PC-3 (cell line): ENCODE data around the gene PTPRD. TPM values are rescaled to one million over a fixed set of nuclear protein-coding genes. Genes with fewer than 3 reads are reported as not detected.

Source experiments
- ATAC-seq: fragments of 200-7000 bp; cut with Tn5 transposase; 2 replicates; pipeline ENCODE4 v1.9.1; 2020; ENCODE audit warnings: mild to moderate bottlenecking, moderate library complexity
- BruUV-seq: library from RNA; stranded (reverse); fragments of 400-500 nt; replicated peaks from 2 replicates; lab custom pipeline; 2021; lab: Mats Ljungman, UMichigan
- CTCF ChIA-PET: fragments of 300-600 bp; sonication (Branson Sonifier 250); formaldehyde crosslinking; loops from one replicate; lab custom pipeline; 2022; ENCODE audit warnings: antibody characterized with exemption; lab: Charles Lee
- POLR2A ChIA-PET: fragments of 300-600 bp; sonication (Branson Sonifier 250); formaldehyde crosslinking; loops from one replicate; lab custom pipeline; 2022; ENCODE audit warnings: antibody characterized with exemption; ENCODE audit not compliant: unreplicated experiment; lab: Charles Lee
- DNase-seq: peaks from one replicate; pipeline ENCODE4 v3.0.0-alpha.2; 2015
- H2AFZ ChIP-seq: fragments of 300-600 bp; sonication (generic); 2 replicates; pipeline ENCODE4 v1.6.0; 2016; ENCODE audit warnings: antibody characterized with exemption, low read length
- H3F3A ChIP-seq: fragments of 300-600 bp; sonication (generic); one replicate; pipeline ENCODE4 v1.6.0; 2017; ENCODE audit warnings: antibody characterized with exemption, low read length, control low read depth, mild to moderate bottlenecking; ENCODE audit not compliant: unreplicated experiment
- H3K27ac ChIP-seq: fragments of 300-600 bp; sonication (generic); 2 replicates; pipeline ENCODE4 v1.5.1; 2016; ENCODE audit warnings: mild to moderate bottlenecking, low read length
- H3K27me3 ChIP-seq: fragments of 300-600 bp; sonication (generic); 2 replicates; pipeline ENCODE4 v1.6.1; 2016; ENCODE audit warnings: low read length, mixed read lengths
- H3K36me3 ChIP-seq: fragments of 300-600 bp; sonication (generic); 2 replicates; pipeline ENCODE4 v1.6.1; 2016; ENCODE audit warnings: low read depth, mixed run types, low read length, mixed read lengths
- H3K4me1 ChIP-seq: fragments of 300-600 bp; sonication (generic); 2 replicates; pipeline ENCODE4 v1.5.1; 2016; ENCODE audit warnings: low read length; ENCODE audit not compliant: insufficient read depth
- H3K4me2 ChIP-seq: fragments of 300-600 bp; sonication (generic); 2 replicates; pipeline ENCODE4 v1.6.0; 2016; ENCODE audit warnings: low read length
- H3K4me3 ChIP-seq: fragments of 300-600 bp; sonication (generic); 2 replicates; pipeline ENCODE4 v1.5.1; 2016; ENCODE audit warnings: mild to moderate bottlenecking, low read length, mixed read lengths
- H3K79me2 ChIP-seq: fragments of 300-600 bp; sonication (generic); 2 replicates; pipeline ENCODE4 v1.6.1; 2017; ENCODE audit warnings: low read length, mixed read lengths
- H3K9ac ChIP-seq: fragments of 300-600 bp; sonication (generic); 2 replicates; pipeline ENCODE4 v1.6.0; 2016; ENCODE audit warnings: mild to moderate bottlenecking, low read length
- H3K9me2 ChIP-seq: fragments of 300-600 bp; sonication (generic); replicated peaks from 2 replicates; pipeline ENCODE4 v1.6.1; 2016; ENCODE audit warnings: mixed run types, low read length, mixed read lengths
- H3K9me3 ChIP-seq: fragments of 300-600 bp; sonication (generic); 2 replicates; pipeline ENCODE4 v1.6.1; 2016; ENCODE audit warnings: low read length, mixed read lengths
- H4K20me1 ChIP-seq: fragments of 300-600 bp; sonication (generic); 2 replicates; pipeline ENCODE4 v1.6.1; 2016; ENCODE audit warnings: low read length, mixed read lengths
- EZH2 ChIP-seq: fragments of 300-600 bp; sonication (generic); IDR thresholded peaks from one replicate; pipeline ENCODE4 v1.6.1; 2017; ENCODE audit warnings: antibody characterized with exemption, mild to moderate bottlenecking, low read length; ENCODE audit not compliant: unreplicated experiment
- EZH2phosphoT487 ChIP-seq: fragments of 300-600 bp; sonication (generic); IDR thresholded peaks from 2 replicates; pipeline ENCODE4 v1.6.1; 2018; ENCODE audit warnings: mild to moderate bottlenecking, antibody characterized with exemption, low read length, borderline replicate concordance
- intact Hi-C: fragments of 100-400 bp; cut with micrococcal nuclease; formaldehyde crosslinking; loops from 2 replicates; pipeline ENCODE4 v1.9.0; 2023
- total RNA-seq: library from RNA; depleted of rRNA; stranded (reverse); fragments of >200 nt; gene quantifications from 2 replicates; pipeline ENCODE4 v1.2.3, GENCODE V29; 2014
- TF ChIP-seq, protein P1 (sequence below): fragments of 300-600 bp; sonication (generic); conservative IDR thresholded peaks from 2 replicates; pipeline ENCODE4 v1.5.1; 2017; ENCODE audit warnings: antibody characterized with exemption, low read depth, mild to moderate bottlenecking, low read length

The PTPRD gene
- total RNA-seq, 1 experiment from 2014 or later = not detected

DNA sequence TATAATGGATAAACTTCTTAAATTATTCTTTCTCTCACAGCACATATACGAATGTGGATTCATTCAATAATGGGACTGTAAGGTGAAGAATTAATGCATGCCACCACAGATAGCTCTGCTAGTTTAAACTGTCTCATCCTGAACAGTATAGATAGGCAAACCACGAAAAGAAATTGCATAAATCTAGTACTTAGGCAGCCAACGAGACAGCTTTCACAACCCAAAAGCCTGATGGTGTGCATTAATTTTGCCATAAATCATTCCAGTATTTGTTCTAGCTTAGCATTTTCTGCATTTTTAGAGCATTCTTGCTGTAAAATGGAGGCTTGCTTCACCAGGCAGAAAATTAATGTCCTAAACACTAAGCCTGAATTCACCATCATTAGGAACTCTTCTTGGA lies 1979.0 kb downstream of the PTPRD start:
- Histone ChIP-seq H3K4me1 (no peaks in the 10 kb centered on the region), H2AFZ (no peak overlapping the region), H3K36me3 (no peaks in the 10 kb centered on the region), H3K9ac (no peak overlapping the region), H3F3A (no peaks in the 10 kb centered on the region), H4K20me1 (no peaks in the 10 kb centered on the region), H3K9me2 (no peaks in the 10 kb centered on the region), H3K79me2 (no peaks in the 10 kb centered on the region), H3K4me2 (no peak overlapping the region), H3K27me3 (no peaks in the 10 kb centered on the region), H3K9me3 (no peaks in the 10 kb centered on the region), H3K27ac (no peak overlapping the region), H3K4me3 (no peak overlapping the region)
- ChIA-PET POLR2A (no interaction called here), CTCF (no interaction called here)
- ATAC-seq (no peak), DNase-seq (no peak)
- no TSS peak for BruUV-seq
- no peak for TF ChIP-seq EZH2phosphoT487
- TF ChIP-seq EZH2 = no peak
- TF ChIP-seq, protein P1, sequence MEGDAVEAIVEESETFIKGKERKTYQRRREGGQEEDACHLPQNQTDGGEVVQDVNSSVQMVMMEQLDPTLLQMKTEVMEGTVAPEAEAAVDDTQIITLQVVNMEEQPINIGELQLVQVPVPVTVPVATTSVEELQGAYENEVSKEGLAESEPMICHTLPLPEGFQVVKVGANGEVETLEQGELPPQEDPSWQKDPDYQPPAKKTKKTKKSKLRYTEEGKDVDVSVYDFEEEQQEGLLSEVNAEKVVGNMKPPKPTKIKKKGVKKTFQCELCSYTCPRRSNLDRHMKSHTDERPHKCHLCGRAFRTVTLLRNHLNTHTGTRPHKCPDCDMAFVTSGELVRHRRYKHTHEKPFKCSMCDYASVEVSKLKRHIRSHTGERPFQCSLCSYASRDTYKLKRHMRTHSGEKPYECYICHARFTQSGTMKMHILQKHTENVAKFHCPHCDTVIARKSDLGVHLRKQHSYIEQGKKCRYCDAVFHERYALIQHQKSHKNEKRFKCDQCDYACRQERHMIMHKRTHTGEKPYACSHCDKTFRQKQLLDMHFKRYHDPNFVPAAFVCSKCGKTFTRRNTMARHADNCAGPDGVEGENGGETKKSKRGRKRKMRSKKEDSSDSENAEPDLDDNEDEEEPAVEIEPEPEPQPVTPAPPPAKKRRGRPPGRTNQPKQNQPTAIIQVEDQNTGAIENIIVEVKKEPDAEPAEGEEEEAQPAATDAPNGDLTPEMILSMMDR = no peak
- intact Hi-C loops = no loop called here

DNA sequence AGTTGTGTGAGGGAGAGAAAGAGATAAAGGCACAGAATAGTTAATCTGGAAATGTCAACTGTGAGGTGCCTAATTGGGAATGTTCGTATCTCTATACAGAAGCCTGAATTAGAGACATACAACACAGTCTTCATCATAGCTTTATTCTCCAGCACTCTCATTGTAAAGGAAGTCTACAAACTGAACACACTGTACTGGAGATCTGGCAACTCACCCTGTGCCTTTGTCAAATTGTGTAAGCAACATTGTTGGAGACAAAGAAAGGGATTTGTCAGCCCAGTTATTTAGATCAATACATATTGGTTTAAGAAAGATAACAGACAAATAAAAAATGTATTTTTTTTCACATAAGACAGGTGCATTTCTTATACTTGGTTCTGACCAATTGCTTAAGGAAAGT lies 1980.3 kb downstream of the PTPRD start:
- POLR2A ChIA-PET = no interaction called here
- H3K9me2 ChIP-seq = no peaks in the 10 kb centered on the region
- no peaks in the 10 kb centered on the region for H3K27me3 ChIP-seq
- no peaks in the 10 kb centered on the region for H3K36me3 ChIP-seq
- TF ChIP-seq, protein P1 = no peak
- TF ChIP-seq EZH2 (no peak), EZH2phosphoT487 (no peak)
- no peaks in the 10 kb centered on the region for H3K79me2 ChIP-seq
- H3K4me2 ChIP-seq = no peak overlapping the region
- H3K9ac ChIP-seq = no peak overlapping the region
- no peak for DNase-seq
- H3K27ac ChIP-seq = no peak overlapping the region
- no peaks in the 10 kb centered on the region for H3K9me3 ChIP-seq
- CTCF ChIA-PET = no interaction called here
- no peak overlapping the region for H2AFZ ChIP-seq
- intact Hi-C loops = no loop called here
- H3K4me3 ChIP-seq = no peak overlapping the region
- no peak for ATAC-seq
- BruUV-seq = no TSS peak
- H4K20me1 ChIP-seq = no peaks in the 10 kb centered on the region
- H3K4me1 ChIP-seq = no peaks in the 10 kb centered on the region
- no peaks in the 10 kb centered on the region for H3F3A ChIP-seq

DNA sequence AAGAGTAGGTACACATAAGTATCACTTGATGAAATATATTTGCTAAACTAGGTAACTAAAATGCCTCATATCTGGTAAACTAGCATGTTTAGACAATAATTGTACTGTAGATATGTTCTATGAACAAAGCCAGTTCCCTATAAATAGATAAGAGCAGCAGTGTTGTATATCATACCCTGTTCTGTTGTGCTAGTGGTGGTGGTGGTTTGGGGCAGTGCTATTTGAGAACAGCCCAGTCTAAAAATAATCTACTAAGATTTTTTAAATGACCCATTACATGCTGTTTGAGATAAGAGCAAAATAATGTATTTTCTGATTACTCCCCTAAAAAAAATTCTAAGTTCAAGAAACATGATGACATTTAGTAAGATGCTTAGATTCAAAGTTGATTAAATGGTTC lies 1984.0 kb downstream of the PTPRD start:
- Histone ChIP-seq H3K9ac (no peak overlapping the region), H3F3A (no peaks in the 10 kb centered on the region), H4K20me1 (no peaks in the 10 kb centered on the region), H3K27me3 (no peaks in the 10 kb centered on the region), H3K4me1 (no peaks in the 10 kb centered on the region), H3K27ac (no peak overlapping the region), H3K79me2 (no peaks in the 10 kb centered on the region), H3K9me2 (no peaks in the 10 kb centered on the region), H2AFZ (no peak overlapping the region), H3K4me2 (no peak overlapping the region), H3K4me3 (no peak overlapping the region), H3K9me3 (no peaks in the 10 kb centered on the region), H3K36me3 (no peaks in the 10 kb centered on the region)
- TF ChIP-seq, protein P1 = no peak
- TF ChIP-seq EZH2 (no peak), EZH2phosphoT487 (no peak)
- DNase-seq (no peak), ATAC-seq (no peak)
- intact Hi-C loops = no loop called here
- CTCF ChIA-PET = no interaction called here
- POLR2A ChIA-PET = no interaction called here
- no TSS peak for BruUV-seq
